Measurements from ENCODE around the gene GLUL.

Gene GLUL

DNA sequence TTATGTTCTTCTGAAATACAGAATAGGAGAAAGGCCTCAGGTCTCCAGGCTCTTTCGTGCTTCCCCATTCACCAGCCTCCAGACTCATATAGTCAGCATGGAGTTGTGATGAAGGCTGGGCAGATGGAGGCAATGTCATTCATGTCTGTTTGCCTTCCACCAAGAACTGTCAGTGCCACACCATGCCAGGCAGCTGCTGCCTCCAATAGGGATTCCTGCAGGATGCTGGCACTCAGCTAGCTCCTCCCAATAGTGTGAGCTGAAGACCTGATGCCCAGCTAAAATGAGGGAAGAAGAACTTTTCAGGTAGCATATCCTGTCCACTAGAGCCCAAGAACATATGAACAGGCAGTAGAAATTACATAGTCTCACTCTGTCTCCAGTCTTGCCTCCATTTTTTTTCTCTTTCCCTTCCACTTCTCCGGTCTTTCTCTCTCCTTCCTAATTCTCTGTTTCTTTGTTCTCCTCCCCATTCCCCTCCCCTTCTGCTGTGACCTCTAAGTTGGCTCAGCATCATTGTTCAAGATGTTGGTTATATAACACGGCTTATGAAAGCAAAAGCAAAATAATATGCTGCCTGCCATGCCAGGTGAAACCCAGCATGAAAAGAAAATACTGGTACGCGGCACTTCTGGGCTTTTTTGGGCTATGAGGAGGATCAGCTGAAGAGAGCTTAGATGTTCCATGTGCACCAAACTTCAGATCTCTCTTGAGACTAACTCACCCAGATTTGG lies 17.3 kb downstream of the GLUL start:
- no peaks in the 10 kb centered on the region for H3K79me2 ChIP-seq (ENCODE audit: low read length)
- no peak overlapping the region for H3K27ac ChIP-seq (ENCODE audit: low read length)
- peaks cover 6% of the 10 kb centered on the region for H3K27me3 ChIP-seq (ENCODE audit: low read depth, low read length)
- no peaks in the 10 kb centered on the region for H4K20me1 ChIP-seq (ENCODE audit: insufficient read depth, low read length)
- H3K9me3 ChIP-seq (ENCODE audit: insufficient read depth, low read length) = no peaks in the 10 kb centered on the region
- TF ChIP-seq, protein P1, sequence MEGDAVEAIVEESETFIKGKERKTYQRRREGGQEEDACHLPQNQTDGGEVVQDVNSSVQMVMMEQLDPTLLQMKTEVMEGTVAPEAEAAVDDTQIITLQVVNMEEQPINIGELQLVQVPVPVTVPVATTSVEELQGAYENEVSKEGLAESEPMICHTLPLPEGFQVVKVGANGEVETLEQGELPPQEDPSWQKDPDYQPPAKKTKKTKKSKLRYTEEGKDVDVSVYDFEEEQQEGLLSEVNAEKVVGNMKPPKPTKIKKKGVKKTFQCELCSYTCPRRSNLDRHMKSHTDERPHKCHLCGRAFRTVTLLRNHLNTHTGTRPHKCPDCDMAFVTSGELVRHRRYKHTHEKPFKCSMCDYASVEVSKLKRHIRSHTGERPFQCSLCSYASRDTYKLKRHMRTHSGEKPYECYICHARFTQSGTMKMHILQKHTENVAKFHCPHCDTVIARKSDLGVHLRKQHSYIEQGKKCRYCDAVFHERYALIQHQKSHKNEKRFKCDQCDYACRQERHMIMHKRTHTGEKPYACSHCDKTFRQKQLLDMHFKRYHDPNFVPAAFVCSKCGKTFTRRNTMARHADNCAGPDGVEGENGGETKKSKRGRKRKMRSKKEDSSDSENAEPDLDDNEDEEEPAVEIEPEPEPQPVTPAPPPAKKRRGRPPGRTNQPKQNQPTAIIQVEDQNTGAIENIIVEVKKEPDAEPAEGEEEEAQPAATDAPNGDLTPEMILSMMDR (IDR thresholded peaks at IDR 0.05; ENCODE audit: low read depth, low read length) = no peak
- TF ChIP-seq EZH2phosphoT487 (IDR thresholded peaks at IDR 0.05; ENCODE audit: low read depth) = no peak
- no peaks in the 10 kb centered on the region for H3K36me3 ChIP-seq (replicated peaks; ENCODE audit: low read depth, low read length)
- H3K4me1 ChIP-seq (ENCODE audit: low read length) = no peaks in the 10 kb centered on the region
- H3K4me2 ChIP-seq (ENCODE audit: low read length) = no peak overlapping the region
- no peak overlapping the region for H2AFZ ChIP-seq (ENCODE audit: low read depth, low read length)
- no peak overlapping the region for H3K4me3 ChIP-seq (ENCODE audit: low read length)
- no peak overlapping the region for H3K9ac ChIP-seq (ENCODE audit: low read length)

DNA sequence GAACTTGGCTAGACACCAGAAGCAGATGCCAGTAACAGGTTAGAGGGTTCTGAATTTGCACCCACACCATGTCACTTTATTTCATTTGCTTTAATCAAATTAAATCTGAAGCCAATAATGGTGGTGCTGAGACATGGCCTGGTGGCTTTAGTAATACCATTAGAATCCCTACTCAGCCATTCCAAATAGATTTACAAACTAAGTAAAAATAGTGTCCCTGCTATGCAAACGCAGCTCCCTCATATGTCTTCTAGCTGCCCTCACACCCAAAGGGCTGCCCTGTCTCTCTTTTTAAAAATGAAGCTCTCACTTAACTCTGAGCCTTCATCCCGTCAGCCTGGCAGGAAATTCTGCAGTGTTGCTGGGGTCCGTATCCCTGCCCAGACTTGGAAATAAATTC lies 21.1 kb downstream of the GLUL start:
- Histone ChIP-seq H3K9me3 (ENCODE audit: insufficient read depth, low read length) (no peaks in the 10 kb centered on the region), H3K4me3 (ENCODE audit: low read length) (no peak overlapping the region), H3K79me2 (ENCODE audit: low read length) (no peaks in the 10 kb centered on the region), H3K9ac (ENCODE audit: low read length) (no peak overlapping the region), H3K4me1 (ENCODE audit: low read length) (peaks cover 9% of the 10 kb centered on the region), H3K4me2 (ENCODE audit: low read length) (no peak overlapping the region), H3K36me3 (replicated peaks; ENCODE audit: low read depth, low read length) (no peaks in the 10 kb centered on the region), H4K20me1 (ENCODE audit: insufficient read depth, low read length) (no peaks in the 10 kb centered on the region), H3K27ac (ENCODE audit: low read length) (no peak overlapping the region), H3K27me3 (ENCODE audit: low read depth, low read length) (peaks cover 22% of the 10 kb centered on the region), H2AFZ (ENCODE audit: low read depth, low read length) (no peak overlapping the region)
- TF ChIP-seq, protein P1 (IDR thresholded peaks at IDR 0.05; ENCODE audit: low read depth, low read length) = no peak
- TF ChIP-seq EZH2phosphoT487 (IDR thresholded peaks at IDR 0.05; ENCODE audit: low read depth) = no peak

DNA sequence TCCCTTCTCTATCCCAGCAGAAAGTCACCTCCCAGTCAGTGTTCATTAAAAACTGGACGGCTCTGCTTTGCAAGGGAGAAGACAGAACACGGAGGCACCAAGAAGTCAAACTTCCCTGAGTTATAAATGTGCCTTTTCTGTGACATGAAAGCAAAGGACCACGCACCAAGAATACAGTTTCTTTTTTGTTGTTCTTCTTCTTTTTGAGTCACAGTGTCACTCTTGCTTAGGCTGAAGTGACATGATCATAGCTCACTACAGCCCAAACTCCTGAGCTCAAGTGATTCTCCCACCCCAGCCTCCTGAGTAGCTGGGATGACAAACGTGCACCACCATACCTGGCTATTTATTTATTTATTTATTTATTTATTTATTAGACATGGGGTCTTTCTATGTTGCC lies 22.7 kb downstream of the GLUL start:
- no peaks in the 10 kb centered on the region for H3K9me3 ChIP-seq (ENCODE audit: insufficient read depth, low read length)
- peaks cover 9% of the 10 kb centered on the region for H3K4me1 ChIP-seq (ENCODE audit: low read length)
- H3K4me3 ChIP-seq (ENCODE audit: low read length) = peak overlapping the region; percentile 30; the same call in 1 of the 2 replicates
- no peaks in the 10 kb centered on the region for H3K36me3 ChIP-seq (replicated peaks; ENCODE audit: low read depth, low read length)
- H3K27ac ChIP-seq (ENCODE audit: low read length) = no peak overlapping the region
- peaks cover 22% of the 10 kb centered on the region for H3K27me3 ChIP-seq (ENCODE audit: low read depth, low read length)
- no peak overlapping the region for H3K9ac ChIP-seq (ENCODE audit: low read length)
- H3K4me2 ChIP-seq (ENCODE audit: low read length) = peak overlapping the region; percentile 54
- no peaks in the 10 kb centered on the region for H3K79me2 ChIP-seq (ENCODE audit: low read length)
- TF ChIP-seq, protein P1 (IDR thresholded peaks at IDR 0.05; ENCODE audit: low read depth, low read length) = no peak
- TF ChIP-seq EZH2phosphoT487 (IDR thresholded peaks at IDR 0.05; ENCODE audit: low read depth) = no peak
- no peak overlapping the region for H2AFZ ChIP-seq (ENCODE audit: low read depth, low read length)
- H4K20me1 ChIP-seq (ENCODE audit: insufficient read depth, low read length) = no peaks in the 10 kb centered on the region

DNA sequence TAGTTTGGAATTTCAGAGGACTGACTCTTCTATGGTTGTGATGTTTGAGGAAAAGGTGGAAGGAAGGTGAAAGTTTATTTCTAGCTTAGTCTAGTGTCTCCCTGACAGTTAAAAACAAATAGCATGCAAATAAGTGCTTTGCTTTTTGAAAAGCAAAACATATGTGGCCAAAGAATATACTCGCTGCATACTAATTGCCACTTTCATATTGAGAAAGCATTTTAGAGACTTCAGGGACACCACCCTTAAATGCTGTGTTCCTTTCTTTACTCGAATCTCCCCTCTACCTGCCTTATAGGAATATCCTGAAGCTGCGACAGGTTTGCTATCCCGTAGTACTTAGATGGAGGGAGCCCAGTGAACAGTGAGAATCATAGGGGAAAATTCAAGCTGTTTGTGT lies 23.2 kb downstream of the GLUL start:
- no peaks in the 10 kb centered on the region for H3K36me3 ChIP-seq (replicated peaks; ENCODE audit: low read depth, low read length)
- H3K79me2 ChIP-seq (ENCODE audit: low read length) = no peaks in the 10 kb centered on the region
- no peak overlapping the region for H3K27ac ChIP-seq (ENCODE audit: low read length)
- peaks cover 22% of the 10 kb centered on the region for H3K27me3 ChIP-seq (ENCODE audit: low read depth, low read length)
- H3K9me3 ChIP-seq (ENCODE audit: insufficient read depth, low read length) = no peaks in the 10 kb centered on the region
- TF ChIP-seq, protein P1 (IDR thresholded peaks at IDR 0.05; ENCODE audit: low read depth, low read length) = no peak
- TF ChIP-seq EZH2phosphoT487 (IDR thresholded peaks at IDR 0.05; ENCODE audit: low read depth) = no peak
- H3K4me3 ChIP-seq (ENCODE audit: low read length) = peak overlapping the region; percentile 30; the same call in 1 of the 2 replicates
- peak overlapping the region; percentile 54 for H3K4me2 ChIP-seq (ENCODE audit: low read length)
- no peak overlapping the region for H2AFZ ChIP-seq (ENCODE audit: low read depth, low read length)
- no peaks in the 10 kb centered on the region for H4K20me1 ChIP-seq (ENCODE audit: insufficient read depth, low read length)
- H3K9ac ChIP-seq (ENCODE audit: low read length) = no peak overlapping the region
- H3K4me1 ChIP-seq (ENCODE audit: low read length) = peaks cover 9% of the 10 kb centered on the region
